GM21447 (cell line): ENCODE measurements around the gene CCDC172.
"Not testable (repeated sequence)": the region's sequence is repeated elsewhere in the genome, so short reads cannot be mapped to it uniquely, and the experiment has no call there.

Source experiments
- ATAC-seq: cut with Tn5 transposase; IDR thresholded peaks from one replicate; pipeline ENCODE4 v1.9.1; 2021; ENCODE audit not compliant: unreplicated experiment

CCDC172 gene

DNA sequence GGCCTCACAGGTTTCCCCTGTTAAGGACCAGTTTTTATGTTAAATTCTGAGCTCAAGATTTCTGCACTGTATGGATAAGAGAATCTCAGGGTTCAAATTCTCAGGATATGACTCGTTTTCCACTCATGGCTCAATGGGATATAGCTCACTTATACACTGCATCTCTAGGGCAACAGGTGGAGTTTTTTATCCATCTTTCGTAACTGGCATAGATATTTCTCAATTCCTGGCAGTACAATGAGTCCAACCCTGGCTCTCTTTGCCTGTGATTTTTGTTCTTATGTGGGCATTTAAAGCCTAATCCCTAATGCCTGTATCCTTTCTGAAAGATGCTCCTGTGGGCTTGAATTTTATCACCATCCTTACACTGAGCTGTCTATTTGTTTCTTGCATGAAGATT, 7.6 kb downstream of the CCDC172 start:
- ATAC-seq, result no peak

- ATAC-seq, result no peak
These were observed 12.6 kb downstream of the CCDC172 start for GRCh38 chr10:116336866-116337265.

GRCh38 chr10:116352125-116352524, 27.9 kb downstream of the CCDC172 start:
- no peak for ATAC-seq

GRCh38 chr10:116353817-116354216, 29.6 kb downstream of the CCDC172 start:
- ATAC-seq, result no peak

DNA sequence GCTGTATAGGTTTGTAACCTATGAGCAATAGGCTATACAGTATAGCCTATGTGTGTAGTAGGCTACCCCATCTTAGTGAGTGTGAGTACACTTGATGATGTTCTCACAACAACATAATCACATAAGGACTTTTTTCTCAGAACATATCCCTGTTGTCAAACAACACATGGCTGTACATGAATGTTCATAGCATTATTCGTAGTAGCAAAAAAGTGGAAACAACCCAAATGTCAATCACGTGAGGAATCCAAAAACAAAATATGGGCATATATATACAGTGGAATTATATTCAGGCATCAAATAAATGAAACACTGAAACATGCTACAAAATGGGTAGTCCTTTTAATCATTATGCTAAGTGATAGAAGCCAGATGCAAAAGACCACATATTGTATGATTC, 31.1 kb downstream of the CCDC172 start:
- no peak for ATAC-seq

DNA sequence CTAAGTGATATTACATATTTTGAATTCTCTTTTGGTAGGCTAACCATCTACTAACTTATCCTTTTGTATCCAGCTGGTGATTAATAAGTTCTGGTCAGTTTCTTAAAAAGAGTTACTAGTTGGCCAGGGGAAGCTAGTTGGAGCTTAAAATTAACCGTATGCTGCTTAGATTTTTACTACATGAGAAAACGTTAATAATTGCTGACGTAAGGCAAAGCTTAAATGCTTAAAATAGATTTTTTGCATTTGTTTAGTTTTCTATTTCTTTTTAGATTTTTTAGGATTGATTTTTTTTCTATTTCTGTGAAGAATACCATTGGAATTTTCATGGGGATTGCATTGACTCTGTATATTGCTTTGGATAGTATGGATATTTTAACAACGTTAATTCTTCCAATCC, 32.6 kb downstream of the CCDC172 start:
- no peak for ATAC-seq

DNA sequence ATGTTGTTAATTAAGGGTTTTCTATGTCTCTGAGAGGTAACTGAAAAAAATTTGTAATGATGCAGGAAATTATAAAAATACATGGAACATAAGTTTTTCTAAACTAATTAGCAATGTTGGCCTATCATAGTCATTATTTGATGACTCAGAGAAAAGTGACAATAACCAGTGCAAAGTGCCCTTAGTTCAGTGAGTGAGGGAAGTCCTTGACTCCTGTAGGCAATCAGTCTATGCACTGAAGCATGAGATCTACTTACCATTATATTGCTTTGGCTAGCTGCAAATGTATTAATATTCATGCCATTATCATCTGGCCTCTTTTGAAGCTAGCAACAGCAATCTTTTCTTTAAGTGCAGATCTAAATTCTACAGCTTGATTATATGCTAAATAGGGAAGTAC, 40.6 kb downstream of the CCDC172 start:
- no peak for ATAC-seq

GRCh38 chr10:116371737-116372136, 47.5 kb downstream of the CCDC172 start:
- no peak for ATAC-seq

- no peak for ATAC-seq
These were observed 58.0 kb downstream of the CCDC172 start for GRCh38 chr10:116382290-116382689.

GRCh38 chr10:116385311-116385710, 61.1 kb downstream of the CCDC172 start:
- ATAC-seq, result no peak

DNA sequence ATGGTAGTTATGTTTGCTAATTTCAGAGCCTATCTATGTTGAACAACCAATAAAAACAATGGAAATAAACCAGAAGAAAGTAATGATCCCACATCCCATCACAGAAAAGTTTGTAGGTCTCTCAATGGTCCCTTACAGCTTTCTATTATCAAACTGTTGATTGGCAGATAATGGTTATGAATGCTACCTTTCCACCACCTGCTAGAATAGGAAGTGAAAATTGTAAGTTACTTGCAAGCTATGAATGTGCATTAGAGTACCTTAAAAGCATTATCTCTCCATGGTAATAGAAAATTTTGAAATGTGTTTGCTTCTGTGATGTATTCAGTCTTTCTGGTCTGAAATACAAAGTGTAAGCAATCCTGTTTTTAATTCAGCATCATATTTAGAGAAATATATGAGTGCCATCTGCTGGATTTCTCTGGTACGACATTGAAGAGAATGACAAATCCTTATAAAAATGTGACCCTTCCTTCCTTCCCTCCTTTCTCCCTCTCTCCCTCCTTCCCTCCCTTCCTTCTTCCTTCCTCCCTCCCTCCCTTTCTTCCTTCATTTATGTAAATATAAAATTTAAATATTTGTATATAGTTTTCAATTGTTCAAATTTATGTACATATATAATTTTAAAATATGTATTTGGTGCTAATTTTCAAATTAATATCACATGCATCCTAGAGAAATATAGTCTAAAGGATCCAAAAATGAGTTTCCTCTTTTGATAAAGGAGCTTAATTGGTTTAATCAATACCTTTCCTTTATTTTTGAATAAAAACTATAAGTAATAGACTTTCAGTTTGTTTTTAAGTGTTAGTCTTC, 62.0 kb downstream of the CCDC172 start:
- ATAC-seq, result no peak

DNA sequence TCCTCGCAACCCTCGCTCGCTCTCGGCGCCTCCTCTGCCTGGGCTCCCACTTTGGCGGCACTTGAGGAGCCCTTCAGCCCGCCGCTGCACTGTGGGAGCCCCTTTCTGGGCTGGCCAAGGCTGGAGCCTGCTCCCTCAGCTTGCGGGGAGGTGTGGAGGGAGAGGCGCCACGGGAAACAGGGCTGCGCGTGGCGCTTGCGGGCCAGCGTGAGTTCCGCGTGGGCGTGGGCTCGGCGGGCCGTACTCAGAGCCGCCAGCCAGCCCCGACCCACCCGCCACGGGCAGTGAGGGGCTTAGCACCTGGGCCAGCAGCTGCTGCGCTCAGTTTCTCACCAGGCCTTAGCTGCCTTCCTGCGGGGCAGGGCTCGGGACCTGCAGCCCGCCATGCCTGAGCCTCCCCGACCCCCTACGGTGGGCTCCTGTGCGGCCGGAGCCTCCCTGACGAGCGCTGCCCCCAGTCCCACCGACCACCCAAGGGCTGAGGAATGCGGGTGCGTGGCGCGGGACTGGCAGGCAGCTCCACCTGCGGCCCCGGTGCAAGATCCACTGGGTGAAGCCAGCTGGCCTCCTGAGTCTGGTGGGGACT, 69.1 kb downstream of the CCDC172 start:
- ATAC-seq, result not testable (repeated sequence)

DNA sequence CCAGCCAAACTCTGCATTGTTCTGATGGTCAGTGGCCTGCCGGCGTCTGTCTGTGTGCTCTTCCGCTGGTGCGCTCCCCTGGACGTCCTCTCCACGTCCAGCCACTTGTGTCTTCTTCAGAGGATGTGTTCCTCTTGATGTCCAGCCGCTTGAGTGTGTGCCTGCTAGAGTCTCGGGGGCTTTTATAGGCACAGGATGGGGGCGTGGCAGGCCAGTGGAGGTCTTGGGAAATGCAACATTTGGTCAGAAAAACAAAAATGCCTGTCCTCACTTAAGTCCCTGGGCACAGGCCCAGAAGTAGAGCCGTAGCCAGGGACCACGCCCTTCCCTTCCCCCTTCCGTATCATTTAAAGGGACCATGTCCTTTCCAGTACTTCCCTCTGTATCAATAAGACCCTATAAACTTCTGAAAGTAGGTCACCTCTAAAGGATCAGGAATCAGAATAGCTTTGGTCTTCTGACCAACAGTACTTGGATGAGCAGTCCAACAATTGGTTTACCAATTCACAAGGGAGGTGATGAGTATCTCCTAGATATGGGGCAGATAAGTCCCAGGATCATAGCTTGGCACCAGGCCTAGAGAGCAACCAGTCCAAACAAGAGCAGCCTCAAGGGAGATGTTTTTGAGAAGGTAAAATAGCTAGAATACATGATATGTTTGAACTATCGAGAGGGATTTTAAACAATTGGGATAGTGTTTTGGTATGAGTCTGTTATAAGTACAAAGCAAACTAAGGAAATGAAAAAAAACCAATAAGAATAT, 71.2 kb downstream of the CCDC172 start:
- ATAC-seq, result no peak

GRCh38 chr10:116398224-116398623, 74.0 kb downstream of the CCDC172 start:
- ATAC-seq, result no peak

DNA sequence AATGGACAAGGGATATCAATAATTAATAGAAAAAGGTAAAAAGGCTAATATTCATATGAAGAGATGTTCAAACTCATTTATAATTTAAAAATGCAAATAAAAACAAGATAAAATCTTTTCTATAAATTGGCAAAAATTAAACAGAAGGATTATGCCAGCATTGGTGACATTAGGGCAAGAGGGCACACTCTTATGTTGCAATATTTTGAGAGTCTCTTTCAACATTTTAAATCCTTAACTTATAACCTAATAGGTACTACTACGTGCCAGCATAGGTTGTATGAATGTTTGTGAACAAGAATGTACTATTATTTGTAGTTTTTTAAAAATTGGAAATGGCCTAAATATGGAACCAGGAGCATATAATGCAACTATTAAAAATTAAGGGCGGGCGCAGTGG, 78.6 kb downstream of the CCDC172 start:
- ATAC-seq, result no peak

- no peak for ATAC-seq
These were observed 79.5 kb downstream of the CCDC172 start for GRCh38 chr10:116403740-116404250.

DNA sequence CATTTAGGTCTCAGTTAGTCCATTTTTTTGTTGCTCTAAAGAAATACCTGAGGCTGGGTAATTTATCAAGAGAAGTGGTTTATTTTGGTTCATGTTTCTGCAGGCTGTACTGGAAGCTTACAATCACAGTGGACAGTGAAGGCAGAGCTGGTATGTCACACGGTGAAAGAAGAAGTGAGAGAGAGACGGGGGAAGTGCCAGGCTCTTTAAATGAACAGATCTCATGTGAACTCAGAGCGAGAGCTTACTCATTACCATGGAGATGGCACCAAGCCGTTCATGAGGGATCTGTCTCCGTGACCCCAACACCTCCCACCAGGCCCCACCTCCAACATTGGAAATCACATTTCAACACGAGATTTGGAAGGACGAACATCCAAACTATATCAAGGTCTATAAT, 84.5 kb downstream of the CCDC172 start:
- peak; percentile 61 for ATAC-seq

DNA sequence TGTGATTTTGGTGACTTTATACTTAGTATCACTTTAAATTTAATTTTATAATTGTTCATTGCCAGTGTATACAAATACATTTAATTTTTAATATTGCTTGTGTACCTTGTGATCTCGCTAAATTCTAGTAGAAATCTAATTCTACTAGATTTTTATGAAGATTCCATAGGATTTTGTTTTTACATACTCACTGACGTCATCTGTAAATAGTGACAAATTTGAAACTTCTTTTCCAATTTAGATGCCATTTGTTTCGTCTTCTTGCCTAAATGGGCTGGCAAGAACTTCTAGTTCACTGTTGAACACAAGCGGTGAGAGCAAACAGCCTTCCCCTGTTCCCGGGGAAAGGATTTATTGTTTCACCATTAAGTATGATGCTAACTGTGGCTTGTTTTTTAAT, 86.1 kb downstream of the CCDC172 start:
- no peak for ATAC-seq

DNA sequence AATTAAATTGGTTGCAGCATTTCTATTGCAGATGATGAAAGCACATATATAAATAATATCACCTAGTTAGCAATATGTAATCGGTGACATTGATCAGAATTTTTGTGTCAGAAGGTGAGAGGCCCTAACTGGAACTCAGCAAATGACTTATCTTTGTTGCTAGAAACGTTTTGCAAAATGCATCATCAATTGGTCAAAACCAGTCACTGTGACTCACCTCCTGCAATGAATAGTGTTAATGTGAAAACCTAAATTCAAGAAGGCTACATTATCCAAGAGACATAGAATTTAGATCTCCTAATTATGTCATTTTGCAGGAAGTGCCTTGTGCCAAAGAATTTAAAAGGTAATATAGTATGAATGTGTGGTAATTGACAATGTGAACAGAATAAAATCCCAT, 93.6 kb downstream of the CCDC172 start:
- no peak for ATAC-seq

GRCh38 chr10:116418389-116418788, 94.1 kb downstream of the CCDC172 start:
- no peak for ATAC-seq

DNA sequence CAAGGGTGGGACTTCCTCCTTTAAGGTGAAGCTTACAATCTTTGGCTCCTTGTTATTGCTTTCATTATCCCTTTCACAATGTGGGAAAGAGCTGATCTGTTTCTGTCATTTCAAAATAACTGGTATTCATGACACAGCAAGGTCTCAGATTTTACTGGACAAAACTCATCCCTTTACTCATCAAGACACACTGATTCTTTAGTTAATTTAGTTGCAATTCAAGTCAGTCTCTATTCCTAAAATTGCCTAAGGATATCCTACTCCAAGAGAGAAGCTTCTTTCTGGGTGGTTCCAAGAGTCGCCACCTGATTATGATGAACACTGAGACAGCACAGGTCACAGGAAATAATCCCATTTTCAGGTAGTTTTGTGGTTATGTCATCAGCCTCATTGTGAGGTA, 97.6 kb downstream of the CCDC172 start:
- ATAC-seq, result no peak

DNA sequence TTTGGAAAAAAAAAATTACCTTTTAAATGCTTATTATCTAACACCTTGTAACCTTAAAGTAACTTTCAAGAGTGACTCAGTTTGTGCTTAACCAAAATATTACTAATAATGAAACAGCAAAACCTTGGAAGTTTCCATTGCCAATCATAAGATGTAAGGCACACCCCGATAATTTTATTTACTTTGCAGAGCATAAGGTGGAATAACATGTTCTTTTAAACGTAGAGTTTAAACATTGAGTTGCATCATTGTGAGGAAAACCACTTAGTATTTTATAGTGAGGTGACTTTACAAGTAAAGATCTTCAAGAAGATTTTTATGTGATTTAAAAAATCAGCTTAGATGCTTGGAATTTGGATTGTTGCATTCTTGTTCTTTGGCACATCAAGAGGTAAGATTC, 103.4 kb downstream of the CCDC172 start, which contains the start of gene PNLIPRP3:
TSS of gene PNLIPRP3 (plus strand) at position 177 of the 400 bp plus-strand sequence. CDS start at position 343, 166 bp downstream.
- ATAC-seq, result no peak
